EL (cell line): Measurements from ENCODE around the gene CFB.
"Not testable (repeated sequence)": the region's sequence is repeated elsewhere in the genome, so short reads cannot be mapped to it uniquely, and the experiment has no call there.

Experiments
- DNase-seq: peaks from one replicate; pipeline ENCODE4 v3.0.0-alpha.2; 2016

The CFB gene

DNA sequence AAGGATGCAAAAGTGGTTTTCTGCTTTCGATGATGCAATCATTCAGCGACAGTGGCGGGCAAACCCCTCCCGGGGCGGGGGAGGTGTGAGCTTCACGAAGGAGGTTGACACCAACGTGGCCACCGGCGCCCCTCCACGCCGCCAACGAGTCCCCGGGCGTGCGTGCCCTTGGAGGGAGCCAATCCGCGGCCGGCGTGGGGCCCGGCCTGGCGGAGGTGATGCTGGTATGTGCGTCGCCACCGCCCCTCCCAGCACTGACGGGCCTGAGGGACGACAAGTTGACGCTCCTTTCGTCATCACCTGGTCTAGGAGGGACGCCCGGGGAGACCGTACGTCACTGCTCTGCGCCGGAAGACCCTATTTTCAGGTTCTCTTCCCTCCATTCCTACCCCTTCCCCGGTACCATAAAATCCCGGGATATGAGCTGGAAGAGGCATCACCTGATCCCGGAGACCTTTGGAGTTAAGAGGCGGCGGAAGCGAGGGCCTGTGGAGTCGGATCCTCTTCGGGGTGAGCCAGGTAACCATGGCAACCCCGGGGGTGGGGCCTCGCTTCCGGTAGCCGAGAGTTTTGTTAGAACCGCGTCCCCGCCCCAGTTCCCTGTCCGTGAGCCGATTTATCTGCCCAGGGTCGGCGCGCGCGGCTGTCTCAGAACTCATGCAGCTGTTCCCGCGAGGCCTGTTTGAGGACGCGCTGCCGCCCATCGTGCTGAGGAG is 26.3 kb downstream of the CFB start, which contains the start of gene DXO:
DXO (minus strand) TSS at position 146 of the 716 bp plus-strand sequence. CDS start 463 bp downstream, outside the sequence.
- DNase-seq: peak; percentile 99

DNA sequence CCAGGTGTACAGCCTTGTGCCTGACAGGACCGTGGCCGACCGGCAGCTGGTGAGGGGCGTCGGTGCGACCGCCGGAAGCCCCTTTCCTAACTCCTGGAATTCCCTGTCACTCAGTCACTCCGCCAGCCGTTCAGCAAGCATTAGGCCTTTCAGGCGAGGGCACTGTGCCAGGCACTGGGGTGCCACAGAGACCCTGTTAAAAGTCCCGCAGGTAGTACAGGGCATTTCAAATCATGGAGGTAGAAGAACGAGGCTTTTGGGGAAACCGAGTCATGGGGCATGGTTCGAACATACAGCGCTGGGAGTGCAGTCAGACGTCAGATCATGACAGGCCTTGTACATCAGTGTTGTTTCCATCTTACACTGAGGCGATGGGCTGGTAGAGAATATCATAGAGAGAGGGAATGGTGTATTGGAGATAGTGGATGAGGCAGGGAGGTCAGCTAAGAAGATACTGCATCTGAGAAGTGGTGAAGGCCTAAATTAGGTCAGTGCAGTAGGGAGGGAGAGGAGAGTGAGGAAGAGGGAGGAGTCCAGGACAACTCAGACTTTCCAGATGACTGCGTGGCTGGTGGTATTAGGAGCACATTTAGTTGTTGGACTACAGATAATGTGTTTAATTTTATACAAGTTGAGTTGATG is 26.9 kb downstream of the CFB start:
- DNase-seq: peak; percentile 48

DNA sequence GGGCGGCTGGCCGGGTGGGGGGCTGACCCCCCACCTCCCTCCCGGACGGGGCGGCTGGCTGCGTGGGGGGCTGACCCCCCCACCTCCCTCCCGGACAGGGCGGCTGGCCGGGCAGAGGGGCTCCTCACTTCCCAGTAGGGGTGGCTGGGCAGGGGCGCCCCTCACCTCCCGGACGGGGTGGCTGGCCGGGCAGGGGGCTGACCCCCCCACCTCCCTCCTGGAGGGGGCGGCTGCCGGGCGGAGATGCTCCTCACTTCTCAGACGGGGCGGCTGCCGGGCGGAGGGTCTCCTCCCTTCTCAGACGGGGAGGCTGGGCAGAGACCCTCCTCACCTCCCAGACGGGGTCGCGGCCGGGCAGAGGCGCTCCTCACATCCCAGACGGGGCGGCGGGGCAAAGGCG is 30.2 kb downstream of the CFB start:
- DNase-seq: not testable (repeated sequence)

DNA sequence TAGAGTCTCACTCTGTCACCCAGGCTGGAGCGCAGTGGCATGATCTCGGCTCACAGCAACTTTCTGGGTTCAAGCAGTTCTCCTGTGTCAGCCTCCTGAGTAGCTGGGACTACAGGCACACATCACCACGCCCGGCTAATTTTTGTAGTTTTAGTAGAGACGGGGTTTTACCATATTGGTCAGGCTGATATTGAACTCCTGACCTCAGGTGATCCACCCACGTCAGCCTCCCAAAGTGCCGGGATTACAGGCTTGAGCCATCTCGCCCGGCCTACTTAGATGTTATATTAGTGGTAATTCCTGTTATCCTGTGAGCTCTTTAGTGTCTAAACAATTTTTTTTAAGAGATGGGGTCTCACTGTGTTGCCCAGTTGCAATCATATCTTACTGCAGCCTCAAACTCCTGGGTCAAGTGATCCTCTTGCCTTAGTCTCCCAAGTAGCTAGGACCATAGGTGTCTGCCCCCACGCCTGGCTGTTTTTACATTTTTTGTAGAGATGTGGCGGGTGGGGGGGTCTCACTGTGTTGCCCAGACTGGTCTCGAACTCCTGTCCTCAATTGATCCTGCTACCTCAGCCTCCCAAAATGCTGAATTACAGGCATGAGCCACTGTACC is 32.0 kb downstream of the CFB start:
- no peak for DNase-seq

DNA sequence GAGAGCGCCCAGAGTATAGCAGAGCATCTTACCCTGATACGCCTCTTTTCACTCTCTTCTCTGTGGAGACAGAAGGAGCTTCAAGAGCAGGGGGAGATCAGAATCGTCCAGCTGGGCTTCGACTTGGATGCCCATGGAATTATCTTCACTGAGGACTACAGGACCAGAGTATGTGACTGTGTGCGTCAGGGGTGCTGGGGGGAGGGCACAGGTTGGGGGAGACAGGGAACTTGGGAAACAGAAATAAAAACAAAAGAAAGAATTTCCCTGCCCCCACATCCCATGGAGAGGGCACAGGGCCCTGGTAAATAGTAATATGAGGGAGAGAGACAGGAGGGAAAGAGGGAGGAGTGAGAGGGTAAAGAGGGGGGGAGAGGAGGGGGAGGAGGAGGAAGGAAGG is 32.9 kb downstream of the CFB start:
- no peak for DNase-seq

DNA sequence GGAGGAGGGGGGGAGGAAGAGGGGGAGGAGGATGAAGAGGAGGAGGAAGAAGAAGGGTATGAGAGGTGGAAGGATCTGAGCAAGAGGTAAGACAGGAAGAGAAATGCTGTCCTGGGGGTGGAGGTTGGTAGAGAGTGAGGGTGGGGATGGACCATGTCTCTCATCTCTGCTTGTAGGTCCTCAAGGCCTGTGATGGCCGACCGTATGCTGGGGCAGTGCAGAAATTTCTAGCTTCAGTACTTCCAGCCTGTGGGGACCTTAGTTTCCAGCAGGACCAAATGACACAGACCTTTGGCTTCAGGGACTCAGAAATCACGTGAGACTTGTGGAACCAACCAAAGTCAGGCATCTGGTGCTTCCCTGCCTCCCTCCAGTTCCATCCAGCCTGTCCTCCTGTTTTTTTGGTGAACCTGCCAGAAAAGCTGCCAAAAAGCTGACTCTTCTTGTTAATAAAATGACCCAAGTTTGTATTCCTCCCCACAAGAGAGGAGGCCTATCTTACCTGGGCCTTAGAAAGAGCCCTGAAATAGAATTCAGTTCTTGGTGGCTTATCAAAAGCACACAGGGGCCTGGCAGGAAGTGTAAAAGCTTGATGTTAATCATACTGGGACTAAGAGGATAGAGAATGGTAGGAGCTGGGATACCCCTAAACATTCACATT is 33.5 kb downstream of the CFB start:
- no peak for DNase-seq

DNA sequence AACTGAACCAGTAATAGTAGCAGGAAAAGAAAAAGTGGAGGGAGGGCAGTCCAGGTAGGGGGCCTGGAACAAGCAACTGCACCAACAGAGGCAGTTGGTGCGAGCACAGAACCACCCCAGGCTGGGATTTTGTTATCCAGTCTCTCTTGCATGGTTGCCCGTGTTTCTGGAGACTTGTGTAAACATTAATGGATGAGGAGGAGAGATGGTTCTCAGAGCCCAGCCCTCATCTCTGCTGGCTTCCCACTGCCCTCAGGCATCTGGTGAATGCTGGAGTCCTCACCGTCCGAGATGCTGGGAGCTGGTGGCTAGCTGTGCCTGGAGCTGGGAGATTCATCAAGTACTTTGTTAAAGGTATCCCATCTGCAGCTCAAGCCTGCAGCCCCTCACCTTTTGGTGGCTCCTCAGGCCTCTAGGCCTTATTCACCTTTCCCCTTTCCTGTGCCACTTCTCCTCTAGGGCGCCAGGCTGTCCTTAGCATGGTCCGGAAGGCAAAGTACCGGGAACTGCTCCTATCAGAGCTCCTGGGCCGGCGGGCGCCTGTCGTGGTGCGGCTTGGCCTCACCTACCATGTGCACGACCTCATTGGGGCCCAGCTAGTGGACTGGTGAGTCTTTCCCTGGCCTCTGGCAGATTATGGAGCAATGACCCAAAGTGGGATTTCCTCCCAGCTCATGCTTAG is 34.4 kb downstream of the CFB start:
- not testable (repeated sequence) for DNase-seq

DNA sequence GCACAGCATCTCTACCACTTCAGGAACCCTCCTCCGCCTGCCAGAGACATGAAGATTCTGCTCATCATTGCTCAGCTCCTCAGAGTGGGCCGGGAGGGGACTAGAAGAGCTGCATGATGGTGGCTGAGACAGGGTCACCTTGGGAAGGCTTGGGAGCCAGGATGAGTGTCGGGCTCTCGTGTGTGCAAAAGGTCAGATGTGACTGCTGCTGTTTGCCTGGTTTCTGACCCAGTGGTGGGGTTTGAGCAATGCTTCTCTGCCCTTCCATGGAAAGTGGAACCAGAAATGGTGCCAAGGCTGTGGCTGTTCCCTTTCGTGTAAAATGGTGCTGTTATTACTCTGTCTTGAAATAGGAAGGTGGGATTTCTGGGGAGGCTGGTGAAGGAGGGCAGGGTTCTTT is 35.1 kb downstream of the CFB start:
- not testable (repeated sequence) for DNase-seq

DNA sequence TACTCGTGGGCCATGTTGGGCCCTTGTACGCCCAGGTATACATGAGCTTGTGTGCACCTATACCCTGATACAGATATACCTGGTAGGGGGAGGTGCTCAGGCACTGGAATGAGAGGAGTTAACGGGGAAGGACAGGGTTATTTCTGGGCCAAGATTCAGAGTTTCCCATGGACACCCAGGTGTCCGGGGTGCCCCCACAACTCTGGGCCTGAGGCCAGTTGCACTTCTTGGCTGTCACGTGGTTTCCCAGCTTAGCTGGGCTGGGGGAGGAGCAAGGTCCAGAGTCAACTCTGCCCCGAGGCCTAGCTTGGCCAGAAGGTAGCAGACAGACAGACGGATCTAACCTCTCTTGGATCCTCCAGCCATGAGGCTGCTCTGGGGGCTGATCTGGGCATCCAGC is 35.8 kb downstream of the CFB start, which contains the start of gene C4A:
C4A (plus strand) TSS at position 314 of the 400 bp plus-strand sequence; CDS start at position 365, 51 bp downstream.
- DNase-seq: not testable (repeated sequence)

DNA sequence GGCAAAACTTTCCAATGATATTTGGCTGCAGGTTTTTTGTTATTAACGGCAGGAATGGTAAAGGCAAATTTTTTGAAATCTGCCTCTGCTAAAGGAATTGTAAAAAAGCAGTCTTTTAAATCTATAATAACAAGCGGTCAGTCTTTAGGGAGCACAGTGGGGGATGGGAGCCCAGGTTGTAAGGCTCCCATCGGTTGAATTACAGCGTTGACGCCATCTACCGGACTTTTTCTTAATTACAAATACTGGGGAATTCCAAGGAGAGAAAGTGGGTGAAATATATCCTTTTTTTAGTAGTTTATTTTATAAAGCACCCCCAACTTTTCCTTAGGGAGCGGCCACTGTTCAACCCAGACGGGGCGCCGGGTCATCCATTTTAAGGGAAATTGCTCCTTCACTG is 43.5 kb downstream of the CFB start:
- not testable (repeated sequence) for DNase-seq

DNA sequence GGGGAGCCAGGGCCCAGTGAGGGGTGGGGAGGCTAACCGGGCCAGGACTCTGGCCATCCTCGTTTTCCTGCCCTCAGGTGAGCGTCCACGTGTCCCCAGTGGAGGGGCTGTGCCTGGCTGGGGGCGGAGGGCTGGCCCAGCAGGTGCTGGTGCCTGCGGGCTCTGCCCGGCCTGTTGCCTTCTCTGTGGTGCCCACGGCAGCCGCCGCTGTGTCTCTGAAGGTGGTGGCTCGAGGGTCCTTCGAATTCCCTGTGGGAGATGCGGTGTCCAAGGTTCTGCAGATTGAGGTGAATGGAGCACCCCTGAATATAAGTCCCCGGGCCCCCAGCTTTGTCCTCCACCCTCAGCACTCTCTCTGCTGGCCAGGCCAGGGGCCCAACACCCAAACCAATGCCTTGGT is 48.5 kb downstream of the CFB start:
- DNase-seq: not testable (repeated sequence)

DNA sequence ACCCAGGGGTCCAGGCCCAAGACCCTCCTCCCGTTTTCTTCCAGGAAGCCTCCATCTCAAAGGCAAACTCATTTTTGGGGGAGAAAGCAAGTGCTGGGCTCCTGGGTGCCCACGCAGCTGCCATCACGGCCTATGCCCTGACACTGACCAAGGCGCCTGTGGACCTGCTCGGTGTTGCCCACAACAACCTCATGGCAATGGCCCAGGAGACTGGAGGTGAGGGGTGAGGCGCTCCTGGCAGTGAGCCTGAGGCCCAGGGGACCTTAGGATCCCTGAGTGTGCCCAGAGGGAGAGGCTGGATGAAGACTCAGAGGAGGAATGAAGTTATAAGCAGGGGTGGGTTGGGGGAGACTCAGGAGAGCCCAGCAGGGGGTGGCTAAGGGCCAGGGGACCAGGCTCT is 50.5 kb downstream of the CFB start:
- DNase-seq: not testable (repeated sequence)
